Endothelial cell of umbilical vein (primary cell): ENCODE measurements around the gene MSX2. TPM values are rescaled to one million over a fixed set of nuclear protein-coding genes. Genes with fewer than 3 reads are reported as not detected.

Experiments
- BruUV-seq: library from RNA; stranded (reverse); fragments of 400-500 nt; replicated peaks from 2 replicates; lab custom pipeline; 2021; lab: Mats Ljungman, UMichigan
- CTCF ChIA-PET: fragments of 300-600, 350-600 bp; sonication (Branson Sonifier 250); formaldehyde crosslinking; loops from one replicate; lab custom pipeline; 2021; ENCODE audit warnings: antibody characterized with exemption, inconsistent platforms; lab: Charles Lee
- POLR2A ChIA-PET: fragments of 300-600, 350-600 bp; sonication (Branson Sonifier 250); formaldehyde crosslinking; loops from one replicate; lab custom pipeline; 2021; ENCODE audit warnings: antibody characterized with exemption, inconsistent platforms; lab: Charles Lee
- DNase-seq: peaks from one replicate; pipeline ENCODE4 v3.0.0-alpha.2; 2011; ENCODE audit warnings: low read depth, low spot score
- FAIRE-seq: peaks from 2 replicates; lab custom pipeline; 2011; peaks lifted over from hg19 to GRCh38; lab: Jason Lieb, UNC
- H2AFZ ChIP-seq: 2 replicates; pipeline ENCODE4 v1.6.0; 2012; ENCODE audit warnings: low read depth, low read length, control low read depth, inconsistent platforms
- H3K27ac ChIP-seq: 2 replicates; pipeline ENCODE4 v1.5.1; 2011; ENCODE audit warnings: low read depth, mild to moderate bottlenecking, control low read depth, low read length, moderate library complexity; ENCODE audit not compliant: insufficient read depth
- H3K27me3 ChIP-seq, 2 experiments: 2 replicates each; pipeline versions ENCODE4 v1.6.0 to v1.6.1; 2011; ENCODE audit warnings: low read length in 2 of 2, mixed read lengths in 1 of 2; ENCODE audit not compliant: control insufficient read depth in 2 of 2, insufficient read depth in 2 of 2
- H3K36me3 ChIP-seq, 2 experiments: 2 replicates in 1 of 2; 3 replicates in 1 of 2; pipeline ENCODE4 v1.5.1; 2011; ENCODE audit warnings: low read length in 2 of 2, mild to moderate bottlenecking in 1 of 2, moderate library complexity in 1 of 2; ENCODE audit not compliant: control insufficient read depth in 2 of 2, insufficient read depth in 2 of 2; ENCODE audit errors: extremely low read depth in 1 of 2
- H3K4me1 ChIP-seq: 3 replicates; pipeline ENCODE4 v1.5.1; 2011; ENCODE audit warnings: mild to moderate bottlenecking, low read length; ENCODE audit not compliant: control insufficient read depth, insufficient read depth; ENCODE audit errors: extremely low read depth
- H3K4me2 ChIP-seq: 2 replicates; pipeline ENCODE4 v1.6.1; 2011; ENCODE audit warnings: low read length, control low read depth, mixed read lengths; ENCODE audit not compliant: insufficient read depth
- H3K4me3 ChIP-seq, 3 experiments: fragments of 200-600 bp in 1 of 3; sonication (generic), shearing (Covaris generic) in 1 of 3; replicated peaks in 1 of 3; 2 replicates each; pipeline ENCODE4 v1.5.1; 2011 to 2016; ENCODE audit warnings: control low read depth in 3 of 3, low read length in 3 of 3, mild to moderate bottlenecking in 2 of 3, inconsistent platforms in 1 of 3, low read depth in 1 of 3, moderate library complexity in 1 of 3; ENCODE audit not compliant: insufficient read depth in 1 of 3
- H3K79me2 ChIP-seq: 2 replicates; pipeline ENCODE4 v1.6.0; 2012; ENCODE audit warnings: low read length, inconsistent platforms; ENCODE audit not compliant: control insufficient read depth, insufficient read depth
- H3K9ac ChIP-seq: replicated peaks from 2 replicates; pipeline ENCODE3; 2011; ENCODE audit warnings: low read length, control low read depth; ENCODE audit not compliant: insufficient read depth; ENCODE audit errors: extremely low read depth
- H3K9me1 ChIP-seq: replicated peaks from 3 replicates; pipeline ENCODE4 v1.6.0; 2011; ENCODE audit warnings: mild to moderate bottlenecking, low read length; ENCODE audit not compliant: control insufficient read depth, insufficient read depth; ENCODE audit errors: extremely low read depth
- H3K9me3 ChIP-seq: replicated peaks from 2 replicates; pipeline ENCODE4 v1.5.1; 2012; ENCODE audit warnings: low read length, inconsistent platforms; ENCODE audit not compliant: control insufficient read depth, insufficient read depth
- H4K20me1 ChIP-seq: replicated peaks from 2 replicates; pipeline ENCODE3; 2011; ENCODE audit warnings: mild to moderate bottlenecking, low read length; ENCODE audit not compliant: control insufficient read depth, insufficient read depth; ENCODE audit errors: extremely low read depth
- CTCF ChIP-seq, 2 donors: IDR thresholded peaks; 1 replicate in 1 of 2; 2 replicates in 1 of 2; pipeline ENCODE4 v1.5.1; 2011; ENCODE audit warnings: low read length in 2 of 2, mild to moderate bottlenecking in 2 of 2, moderate library complexity in 2 of 2, control low read depth in 1 of 2, inconsistent platforms in 1 of 2, low read depth in 1 of 2; ENCODE audit not compliant: insufficient read depth in 1 of 2; ENCODE audit errors: extremely low read depth in 1 of 2
- EZH2 ChIP-seq: IDR thresholded peaks from 2 replicates; pipeline ENCODE4 v1.6.1; 2012; ENCODE audit warnings: borderline replicate concordance, low read depth, mild to moderate bottlenecking, moderate library complexity, low read length, inconsistent platforms; ENCODE audit not compliant: severe bottlenecking
- FOS ChIP-seq: IDR thresholded peaks from 2 replicates; pipeline ENCODE4 v1.6.1; 2011; ENCODE audit warnings: mild to moderate bottlenecking, low read length, moderate library complexity, borderline replicate concordance; ENCODE audit not compliant: insufficient read depth
- GATA2 ChIP-seq: IDR thresholded peaks from 2 replicates; pipeline ENCODE4 v1.7.0; 2011; ENCODE audit warnings: low read depth, mild to moderate bottlenecking, moderate library complexity, mixed read lengths, low read length; ENCODE audit not compliant: insufficient read length, insufficient read depth
- JUN ChIP-seq: IDR thresholded peaks from 2 replicates; pipeline ENCODE4 v1.6.1; 2011; ENCODE audit warnings: borderline replicate concordance, low read depth; ENCODE audit not compliant: insufficient read length, insufficient read depth
- MAX ChIP-seq: IDR thresholded peaks from 2 replicates; pipeline ENCODE4 v1.6.1; 2011; ENCODE audit not compliant: insufficient read depth, insufficient read length
- MYC ChIP-seq: IDR thresholded peaks from one replicate; pipeline ENCODE4 v1.6.1; 2011; ENCODE audit warnings: mild to moderate bottlenecking, low read depth, low read length
- POLR2A ChIP-seq: IDR thresholded peaks from 2 replicates; pipeline ENCODE4 v1.6.1; 2012; ENCODE audit warnings: low read depth, mild to moderate bottlenecking, control low read depth, low read length
- POLR2AphosphoS5 ChIP-seq: IDR thresholded peaks from 2 replicates; pipeline ENCODE4 v1.6.1; 2012; ENCODE audit warnings: low read depth, mild to moderate bottlenecking, control low read depth, low read length, moderate library complexity; ENCODE audit not compliant: insufficient read depth
- dilution Hi-C: fragments of 300-500 bp; cut with MboI; formaldehyde crosslinking; loops from one replicate; pipeline ENCODE4 v1.15.0; 2019; ENCODE audit warnings: low sequenced_read_pairs; ENCODE audit not compliant: extremely low pct_ligation_motif_present
- intact Hi-C: fragments of 100-400 bp; cut with micrococcal nuclease; formaldehyde crosslinking; loops from one replicate; pipeline ENCODE4 v1.10.0; 2022
- polyA plus RNA-seq, 4 experiments: library from polyadenylated mRNA; depleted of rRNA in 3 of 4; stranded (reverse) in 3 of 4; unstranded in 1 of 4; fragments of >200 nt; gene quantifications; 2 replicates each; pipeline versions ENCODE4 v1.2.1 to v1.2.3, GENCODE V29; 2011 to 2012; ENCODE audit warnings: missing spikeins in 1 of 4
- total RNA-seq: library from RNA; stranded (reverse); gene quantifications from 2 replicates; pipeline ENCODE4 v1.2.3, GENCODE V29; 2021

Gene MSX2
- total and polyA plus RNA-seq, 2 donors (not counting 3 experiments of a cell fraction or from before 2014, with no cell fraction given) = not detected

- CTCF ChIA-PET = no interaction called here
- no peak for DNase-seq
- Histone ChIP-seq H3K9me1 (no peaks in the 10 kb centered on the region), H3K4me3 (no peak overlapping the region), H4K20me1 (no peaks in the 10 kb centered on the region), H3K9me3 (peaks cover 2% of the 10 kb centered on the region), H3K36me3 (no peaks in the 10 kb centered on the region), H3K4me2 (no peak overlapping the region), H3K79me2 (no peaks in the 10 kb centered on the region), H2AFZ (no peak overlapping the region), H3K27ac (no peak overlapping the region), H3K27me3 (no peaks in the 10 kb centered on the region), H3K9ac (no peak overlapping the region), H3K4me1 (no peaks in the 10 kb centered on the region)
- POLR2A ChIA-PET = no interaction called here
- dilution Hi-C loops (no loop called here), intact Hi-C loops (no loop called here)
- FAIRE-seq = no peak
- BruUV-seq = no TSS peak
- TF ChIP-seq MYC (no peak), POLR2A (no peak), GATA2 (no peak), EZH2 (no peak), CTCF (IDR thresholded peaks at IDR 0.05; ENCODE audit: extremely low read depth in 1 of 2, insufficient read depth in 1 of 2, low read depth in 1 of 2, low read length in 2 of 2) (no peak), POLR2AphosphoS5 (no peak), FOS (no peak), MAX (no peak), JUN (no peak)
Observed at GRCh38 chr5:174706997-174707572, 17.3 kb upstream of the MSX2 start.
